Fibroblast of pulmonary artery (primary cell): Measurements from ENCODE around the gene ATXN1.

Experiments
- DNase-seq: peaks from one replicate; pipeline ENCODE4 v3.0.0-alpha.2; 2010; ENCODE audit warnings: low read depth
- H3K4me3 ChIP-seq: replicated peaks from 2 replicates; pipeline ENCODE4 v1.5.1; 2011; ENCODE audit warnings: low read depth, mild to moderate bottlenecking, control low read depth, low read length, moderate library complexity
- CTCF ChIP-seq: IDR thresholded peaks from 2 replicates; pipeline ENCODE4 v1.5.1; 2011; ENCODE audit warnings: mild to moderate bottlenecking, control low read depth, low read length, inconsistent platforms; ENCODE audit errors: missing control alignments

The ATXN1 gene

GRCh38 chr6:16761471-16762267 is 409 bp upstream of the ATXN1 start:
- TF ChIP-seq CTCF, result no peak
- peak overlapping the region; percentile 91 for H3K4me3 ChIP-seq
- DNase-seq, result peak; percentile 92

- H3K4me3 ChIP-seq, result peak overlapping the region; percentile 91
- TF ChIP-seq CTCF, result no peak
- peak; percentile 94 for DNase-seq
These were observed 1.4 kb downstream of the ATXN1 start for GRCh38 chr6:16759646-16760515.

GRCh38 chr6:16759181-16759645 is 2.0 kb downstream of the ATXN1 start:
- no peak for DNase-seq
- TF ChIP-seq CTCF, result no peak

GRCh38 chr6:16758163-16758975 is 2.9 kb downstream of the ATXN1 start:
- DNase-seq, result peak; percentile 58
- peak overlapping the region; percentile 91 for H3K4me3 ChIP-seq
- no peak for TF ChIP-seq CTCF

More at GRCh38 chr6:16759181-16759645, 2.0 kb downstream of the ATXN1 start:
- H3K4me3 ChIP-seq, result peak overlapping the region; percentile 91

- no peak for DNase-seq
- no peak for TF ChIP-seq CTCF
- no peak overlapping the region for H3K4me3 ChIP-seq
These were observed 3.9 kb downstream of the ATXN1 start for GRCh38 chr6:16757332-16757731.

- no peak overlapping the region for H3K4me3 ChIP-seq
- no peak for DNase-seq
- no peak for TF ChIP-seq CTCF
These were observed 4.5 kb downstream of the ATXN1 start for GRCh38 chr6:16756660-16757255.
